Thoracic aorta (tissue), 2 donors: Measurements from ENCODE around the gene ITPR2. TPM values are rescaled to one million over a fixed set of nuclear protein-coding genes. Genes with fewer than 3 reads are reported as not detected.

Experiments
- ATAC-seq: fragments of 150-250 bp; one replicate; pipeline ENCODE4 v1.8.0; 2017; ENCODE audit warnings: low read depth; ENCODE audit not compliant: insufficient number of reproducible peaks, low FRiP score
- DNase-seq: peaks from one replicate; pipeline ENCODE4 v3.0.0-alpha.2; 2020; ENCODE audit warnings: low spot score
- H3K27ac ChIP-seq, 2 donors: fragments of 200-600 bp; sonication (generic); 1 replicate in 1 of 2; 2 replicates in 1 of 2; pipeline ENCODE4 v1.5.1; 2016; ENCODE audit warnings: mild to moderate bottlenecking in 2 of 2, moderate library complexity in 2 of 2
- H3K27me3 ChIP-seq: fragments of 200-600 bp; sonication (generic); replicated peaks from 2 replicates; pipeline ENCODE4 v1.6.0; 2016; ENCODE audit warnings: mild to moderate bottlenecking; ENCODE audit not compliant: insufficient read depth
- H3K36me3 ChIP-seq: fragments of 200-600 bp; sonication (generic); one replicate; pipeline ENCODE4 v1.5.1; 2016
- H3K4me1 ChIP-seq, 2 donors: fragments of 200-600 bp; sonication (generic); 1 replicate in 1 of 2; 2 replicates in 1 of 2; pipeline versions ENCODE4 v1.5.1 to v1.6.0; 2016; ENCODE audit warnings: low read depth in 2 of 2, mild to moderate bottlenecking in 1 of 2; ENCODE audit not compliant: control insufficient read depth in 1 of 2
- H3K4me3 ChIP-seq: fragments of 200-600 bp; sonication (generic); 2 replicates; pipeline ENCODE4 v1.5.1; 2016; ENCODE audit warnings: mild to moderate bottlenecking
- H3K9me3 ChIP-seq: fragments of 200-600 bp; sonication (generic); 2 replicates; pipeline ENCODE4 v1.5.1; 2016
- CTCF ChIP-seq: fragments of 200-600 bp; sonication (generic); IDR thresholded peaks from one replicate; pipeline ENCODE4 v1.5.1; 2019; ENCODE audit warnings: antibody characterized with exemption
- total RNA-seq, 2 donors: library from RNA; depleted of rRNA; stranded (reverse); fragments of >200 nt; gene quantifications; one replicate each; pipeline versions ENCODE4 v1.1.0 to v1.2.3, GENCODE V29; 2016

ITPR2 gene
- total RNA-seq, 2 donors from 2014 or later: 28.3 to 86.3 TPM

GRCh38 chr12:26803552-26803951 is 29.4 kb downstream of the ITPR2 start:
- ATAC-seq: no peak
- TF ChIP-seq CTCF: no peak

GRCh38 chr12:26801486-26801885 is 31.5 kb downstream of the ITPR2 start:
- H3K36me3 ChIP-seq: no peaks in the 10 kb centered on the region
- no peaks in the 10 kb centered on the region for H3K27me3 ChIP-seq
- H3K27ac ChIP-seq: no peak overlapping the region
- H3K9me3 ChIP-seq: no peaks in the 10 kb centered on the region
- H3K4me1 ChIP-seq: peaks cover 12 to 19% of the 10 kb centered on the region in 2 donors
- no peak overlapping the region for H3K4me3 ChIP-seq
- DNase-seq (no peak), ATAC-seq (no peak)
- TF ChIP-seq CTCF: no peak

More at GRCh38 chr12:26803552-26803951, 29.4 kb downstream of the ITPR2 start:
- Histone ChIP-seq H3K4me1 (peaks cover 10 to 12% of the 10 kb centered on the region in 2 donors), H3K4me3 (no peak overlapping the region), H3K36me3 (no peaks in the 10 kb centered on the region), H3K27ac (no peak overlapping the region), H3K9me3 (no peaks in the 10 kb centered on the region), H3K27me3 (no peaks in the 10 kb centered on the region)
- no peak for DNase-seq

GRCh38 chr12:26800858-26801257 is 32.1 kb downstream of the ITPR2 start:
- H3K27ac ChIP-seq: no peak overlapping the region
- H3K27me3 ChIP-seq: no peaks in the 10 kb centered on the region
- no peak for DNase-seq
- ATAC-seq: no peak
- no peak overlapping the region for H3K4me3 ChIP-seq
- peaks cover 12 to 19% of the 10 kb centered on the region in 2 donors for H3K4me1 ChIP-seq
- H3K36me3 ChIP-seq: no peaks in the 10 kb centered on the region
- no peaks in the 10 kb centered on the region for H3K9me3 ChIP-seq
- no peak for TF ChIP-seq CTCF

GRCh38 chr12:26800347-26800746 is 32.6 kb downstream of the ITPR2 start:
- TF ChIP-seq CTCF: no peak
- H3K36me3 ChIP-seq: no peaks in the 10 kb centered on the region
- H3K4me3 ChIP-seq: no peak overlapping the region
- ATAC-seq (no peak), DNase-seq (no peak)
- H3K27ac ChIP-seq: no peak overlapping the region
- H3K9me3 ChIP-seq: no peaks in the 10 kb centered on the region
- H3K4me1 ChIP-seq: peaks cover 12 to 19% of the 10 kb centered on the region in 2 donors
- H3K27me3 ChIP-seq: no peaks in the 10 kb centered on the region

- no peak for ATAC-seq
- Histone ChIP-seq H3K36me3 (no peaks in the 10 kb centered on the region), H3K9me3 (no peaks in the 10 kb centered on the region), H3K27ac (no peak overlapping the region), H3K4me1 (peaks cover 12 to 19% of the 10 kb centered on the region in 2 donors), H3K27me3 (no peaks in the 10 kb centered on the region), H3K4me3 (no peak overlapping the region)
- TF ChIP-seq CTCF: no peak
- DNase-seq: no peak
Measured at GRCh38 chr12:26799741-26800140, 33.3 kb downstream of the ITPR2 start.
